ENCODE results near the gene ZFYVE16.
A peak's percentile ranks its signal among the peaks of the same experiment; 100 is the strongest.
"Not testable (repeated sequence)": the region's sequence is repeated elsewhere in the genome, so short reads cannot be mapped to it uniquely, and the experiment has no call there.

Gene ZFYVE16

DNA sequence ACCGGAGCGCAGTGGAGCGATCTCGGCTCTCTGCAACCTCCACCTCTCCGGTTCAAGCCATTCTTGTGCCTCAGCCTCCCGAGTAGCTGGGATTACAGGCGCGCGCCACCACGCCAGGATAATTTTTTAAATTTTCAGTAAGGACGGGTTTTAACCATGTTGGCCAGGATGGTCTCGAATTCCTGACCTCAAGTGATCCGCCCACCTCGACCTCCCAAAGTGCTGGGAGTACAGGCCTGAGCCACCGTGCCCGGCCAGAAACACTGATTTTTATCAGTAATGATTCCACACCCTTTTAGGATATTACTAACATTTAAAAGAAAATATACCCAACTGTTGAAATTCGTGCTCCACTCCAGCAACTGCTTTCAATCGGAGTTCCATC lies 79.6 kb downstream of the ZFYVE16 start:
- H3K27ac Mint-ChIP-seq: no peak overlapping the region
- H3K9me3 Mint-ChIP-seq: peaks cover 40% of the 10 kb centered on the region
- DNase-seq: no peak
- TF ChIP-seq, protein P1, sequence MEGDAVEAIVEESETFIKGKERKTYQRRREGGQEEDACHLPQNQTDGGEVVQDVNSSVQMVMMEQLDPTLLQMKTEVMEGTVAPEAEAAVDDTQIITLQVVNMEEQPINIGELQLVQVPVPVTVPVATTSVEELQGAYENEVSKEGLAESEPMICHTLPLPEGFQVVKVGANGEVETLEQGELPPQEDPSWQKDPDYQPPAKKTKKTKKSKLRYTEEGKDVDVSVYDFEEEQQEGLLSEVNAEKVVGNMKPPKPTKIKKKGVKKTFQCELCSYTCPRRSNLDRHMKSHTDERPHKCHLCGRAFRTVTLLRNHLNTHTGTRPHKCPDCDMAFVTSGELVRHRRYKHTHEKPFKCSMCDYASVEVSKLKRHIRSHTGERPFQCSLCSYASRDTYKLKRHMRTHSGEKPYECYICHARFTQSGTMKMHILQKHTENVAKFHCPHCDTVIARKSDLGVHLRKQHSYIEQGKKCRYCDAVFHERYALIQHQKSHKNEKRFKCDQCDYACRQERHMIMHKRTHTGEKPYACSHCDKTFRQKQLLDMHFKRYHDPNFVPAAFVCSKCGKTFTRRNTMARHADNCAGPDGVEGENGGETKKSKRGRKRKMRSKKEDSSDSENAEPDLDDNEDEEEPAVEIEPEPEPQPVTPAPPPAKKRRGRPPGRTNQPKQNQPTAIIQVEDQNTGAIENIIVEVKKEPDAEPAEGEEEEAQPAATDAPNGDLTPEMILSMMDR (IDR thresholded peaks at IDR 0.05): no peak
- peaks cover 7% of the 10 kb centered on the region for H3K27me3 Mint-ChIP-seq (ENCODE audit: low read depth, poor library complexity)
- H3K4me3 Mint-ChIP-seq: peak overlapping the region; percentile 91
- peaks cover 33% of the 10 kb centered on the region for H3K4me1 Mint-ChIP-seq
- H3K36me3 Mint-ChIP-seq (ENCODE audit: low read depth): peaks cover 37% of the 10 kb centered on the region

DNA sequence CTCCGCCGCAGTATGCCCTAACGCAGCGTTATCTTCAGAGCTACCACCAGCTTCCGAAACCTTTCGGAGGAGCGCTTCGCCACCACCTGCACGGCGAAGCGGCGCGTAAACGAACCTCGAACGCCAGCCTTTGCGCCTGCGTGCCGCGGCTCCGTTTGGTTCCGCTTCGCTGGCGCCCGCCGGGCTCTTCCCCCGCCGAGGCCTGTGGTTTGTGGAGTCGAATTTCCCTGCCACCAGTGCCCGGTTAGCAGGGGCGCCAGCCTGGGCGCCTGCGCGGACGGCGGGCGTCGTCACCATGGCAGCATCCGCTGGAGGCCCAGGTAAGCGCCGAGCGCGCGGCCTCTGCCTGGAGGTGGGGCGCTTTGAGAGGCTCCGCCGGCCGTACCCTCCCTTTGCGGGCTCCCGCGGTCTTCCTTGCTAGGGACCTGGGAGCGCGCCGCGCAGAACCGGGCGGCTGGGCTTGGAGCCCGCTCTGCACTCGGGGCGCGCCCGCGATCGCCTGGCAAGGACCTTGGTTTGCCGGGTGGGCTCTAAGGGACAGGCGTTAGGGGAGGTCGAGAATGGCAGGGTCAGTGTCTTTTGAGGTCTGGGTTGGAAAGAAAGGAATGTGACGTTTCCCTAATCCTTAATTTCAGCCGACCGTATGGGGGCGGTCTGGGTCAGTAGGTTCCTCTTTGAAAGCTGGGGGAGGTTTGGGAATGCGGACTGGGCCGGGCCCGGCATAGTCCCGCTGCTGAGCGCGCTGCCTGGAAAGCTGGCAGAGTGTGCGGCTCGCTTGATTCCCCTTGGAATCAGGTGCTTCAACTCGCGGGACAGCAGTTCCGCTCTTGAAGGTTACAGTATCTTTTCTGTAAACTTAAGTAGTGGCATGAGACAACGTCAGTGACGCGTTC lies 80.2 kb downstream of the ZFYVE16 start, which contains the start of gene FAM151B:
TSS of gene FAM151B (plus strand) at position 272 of the 893 bp plus-strand sequence. CDS start at position 296, 24 bp downstream.
- H3K27me3 Mint-ChIP-seq (ENCODE audit: low read depth, poor library complexity): peaks cover 7% of the 10 kb centered on the region
- H3K36me3 Mint-ChIP-seq (ENCODE audit: low read depth): peaks cover 32% of the 10 kb centered on the region
- peaks cover 33% of the 10 kb centered on the region for H3K4me1 Mint-ChIP-seq
- DNase-seq: peak; percentile 91
- H3K27ac Mint-ChIP-seq: peak within 1 kb of the TSS; percentile 69
- TF ChIP-seq, protein P1 (IDR thresholded peaks at IDR 0.05): no peak
- peak within 1 kb of the TSS; percentile 91 for H3K4me3 Mint-ChIP-seq
- H3K9me3 Mint-ChIP-seq: peaks cover 40% of the 10 kb centered on the region

DNA sequence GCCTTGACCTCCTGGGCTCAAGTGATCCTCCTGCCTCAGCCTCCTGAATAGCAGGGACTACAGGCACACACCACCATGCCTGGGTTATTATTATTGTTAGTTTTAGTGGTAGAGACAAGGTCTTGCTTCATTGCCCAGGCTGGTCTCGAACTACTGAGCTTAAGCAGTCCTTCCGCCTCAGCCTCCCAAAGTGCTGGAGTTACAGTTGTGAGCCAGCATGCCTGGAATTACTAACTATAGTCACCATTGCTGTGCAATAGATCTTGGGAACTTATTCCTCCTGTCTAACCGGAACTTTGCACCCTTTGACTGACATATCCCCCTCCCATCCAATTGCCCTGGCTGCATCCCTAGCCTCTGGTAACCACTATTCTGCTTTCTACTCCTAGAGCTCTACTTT lies 83.4 kb downstream of the ZFYVE16 start:
- Mint-ChIP-seq H3K9me3 (peaks cover 29% of the 10 kb centered on the region), H3K27me3 (ENCODE audit: low read depth, poor library complexity) (peaks cover 10% of the 10 kb centered on the region), H3K36me3 (ENCODE audit: low read depth) (peaks cover 16% of the 10 kb centered on the region), H3K4me1 (peaks cover 33% of the 10 kb centered on the region), H3K4me3 (no peak overlapping the region), H3K27ac (no peak overlapping the region)
- TF ChIP-seq, protein P1 (IDR thresholded peaks at IDR 0.05): no peak
- no peak for DNase-seq

DNA sequence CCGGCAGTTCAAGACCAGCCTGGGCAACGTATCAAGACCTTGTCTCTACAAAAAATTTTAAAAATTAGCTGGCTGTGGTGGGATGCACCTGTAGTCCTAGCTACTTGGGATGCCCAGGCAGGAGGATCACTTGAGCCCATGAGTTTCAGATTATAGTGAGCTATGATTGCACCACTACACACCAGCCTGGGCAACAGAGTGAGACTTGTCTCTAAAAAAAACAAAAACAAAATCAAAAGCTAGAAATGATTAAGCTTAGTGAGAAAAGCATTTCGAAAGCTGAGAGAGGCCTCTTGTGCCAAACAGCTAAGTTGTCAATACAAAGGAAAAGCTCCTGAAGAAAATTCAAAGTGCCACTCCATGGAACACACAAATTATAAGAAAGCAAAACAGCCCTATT lies 84.9 kb downstream of the ZFYVE16 start:
- no peak overlapping the region for H3K27ac Mint-ChIP-seq
- peaks cover 7% of the 10 kb centered on the region for H3K27me3 Mint-ChIP-seq (ENCODE audit: low read depth, poor library complexity)
- peaks cover 24% of the 10 kb centered on the region for H3K4me1 Mint-ChIP-seq
- H3K36me3 Mint-ChIP-seq (ENCODE audit: low read depth): peaks cover 9% of the 10 kb centered on the region
- H3K9me3 Mint-ChIP-seq: peaks cover 20% of the 10 kb centered on the region
- TF ChIP-seq, protein P1 (IDR thresholded peaks at IDR 0.05): no peak
- no peak for DNase-seq
- H3K4me3 Mint-ChIP-seq: no peak overlapping the region

DNA sequence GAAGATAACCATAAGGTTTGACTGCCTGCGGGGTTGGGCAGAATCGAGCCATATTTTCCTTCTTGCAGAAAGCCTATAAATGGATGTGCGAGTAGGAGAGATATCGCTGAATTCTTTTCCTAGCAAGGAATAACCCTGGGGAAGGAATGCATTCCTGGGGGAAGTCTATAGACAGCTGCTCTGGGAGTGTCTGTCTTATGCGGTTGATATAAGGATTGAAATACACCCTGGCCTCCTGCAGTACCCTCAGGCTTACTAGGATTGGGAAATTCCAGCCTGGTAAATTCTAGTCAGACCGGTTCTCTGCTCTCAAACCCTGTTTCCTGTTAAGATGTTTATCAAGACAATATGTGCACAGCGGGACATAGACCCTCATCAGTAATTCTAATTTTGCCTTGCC lies 85.6 kb downstream of the ZFYVE16 start:
- H3K27me3 Mint-ChIP-seq (ENCODE audit: low read depth, poor library complexity); H3K4me3 Mint-ChIP-seq; H3K36me3 Mint-ChIP-seq (ENCODE audit: low read depth); DNase-seq; H3K27ac Mint-ChIP-seq: not testable (repeated sequence)
- Mint-ChIP-seq H3K9me3 (peaks cover 20% of the 10 kb centered on the region), H3K4me1 (peaks cover 19% of the 10 kb centered on the region)

DNA sequence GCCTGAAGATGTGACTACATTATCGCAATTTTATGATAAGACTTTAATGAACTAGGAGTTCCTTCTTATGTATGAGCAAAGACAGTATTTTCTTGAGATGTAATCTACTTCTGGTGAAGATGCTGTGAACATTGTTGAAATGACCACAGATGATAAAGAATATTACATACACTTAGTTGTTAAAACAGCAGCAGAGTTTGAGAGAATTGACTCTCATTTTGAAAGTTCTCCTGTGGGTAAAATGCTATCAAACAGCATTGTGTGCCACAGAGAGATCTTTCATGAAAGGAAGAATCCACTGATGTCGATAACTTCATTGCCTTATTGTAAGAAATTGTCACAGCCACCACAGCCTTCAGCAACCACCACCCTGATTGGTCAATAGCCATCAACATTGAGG lies 88.0 kb downstream of the ZFYVE16 start:
- no peak overlapping the region for H3K4me3 Mint-ChIP-seq
- H3K9me3 Mint-ChIP-seq: peaks cover 20% of the 10 kb centered on the region
- TF ChIP-seq, protein P1 (IDR thresholded peaks at IDR 0.05): no peak
- peaks cover 3% of the 10 kb centered on the region for H3K27me3 Mint-ChIP-seq (ENCODE audit: low read depth, poor library complexity)
- no peak overlapping the region for H3K27ac Mint-ChIP-seq
- peaks cover 9% of the 10 kb centered on the region for H3K36me3 Mint-ChIP-seq (ENCODE audit: low read depth)
- peaks cover 5% of the 10 kb centered on the region for H3K4me1 Mint-ChIP-seq
- DNase-seq: no peak

Measured in nephron progenitor cell (in vitro differentiated cells).